Left lung (tissue), 10 donors: ENCODE measurements around the gene ABCC5. TPM values are rescaled to one million over a fixed set of nuclear protein-coding genes. Genes with fewer than 3 reads are reported as not detected.
"Not testable (repeated sequence)": the region's sequence is repeated elsewhere in the genome, so short reads cannot be mapped to it uniquely, and the experiment has no call there.

ENCODE experiments used
- ATAC-seq: fragments of 200-7000 bp; cut with Tn5 transposase; one replicate; pipeline ENCODE4 v1.9.1; 2020; ENCODE audit warnings: moderate library complexity
- DNase-seq, 4 donors: peaks; one replicate each; pipeline ENCODE4 v3.0.0-alpha.2; 2013 to 2020
- H3K27ac ChIP-seq, 2 donors: fragments of 200-600 bp; sonication (generic) in 1 of 2; one replicate each; pipeline versions ENCODE4 v1.5.0 to v1.8.0; 2020 to 2021
- H3K27me3 ChIP-seq, 2 donors: fragments of 200-600 bp; sonication (generic) in 1 of 2; one replicate each; pipeline versions ENCODE4 v1.5.0 to v1.8.0; 2020 to 2021
- H3K36me3 ChIP-seq, 2 donors: fragments of 200-600 bp; sonication (generic) in 1 of 2; one replicate each; pipeline versions ENCODE4 v1.5.0 to v1.8.0; 2020 to 2021
- H3K4me1 ChIP-seq, 2 donors: fragments of 200-600 bp; one replicate each; pipeline ENCODE4 v1.8.0; 2021
- H3K4me3 ChIP-seq, 2 donors: fragments of 200-600 bp; sonication (generic) in 1 of 2; one replicate each; pipeline versions ENCODE4 v1.5.0 to v1.8.0; 2020 to 2021; ENCODE audit warnings: mild to moderate bottlenecking in 1 of 2
- H3K9me3 ChIP-seq, 2 donors: fragments of 200-600 bp; sonication (generic) in 1 of 2; one replicate each; pipeline versions ENCODE4 v1.5.0 to v1.8.0; 2020 to 2021
- intact Hi-C, 2 donors: fragments of 100-400 bp; cut with DNase I; formaldehyde crosslinking; loops; one replicate each; pipeline versions ENCODE4 v1.11.2 to v1.14.2; 2022
- polyA plus RNA-seq, 6 donors: library from polyadenylated mRNA; unstranded; fragments of 120-200 nt; gene quantifications; one replicate each; pipeline ENCODE4 v1.2.1, GENCODE V29; 2013; ENCODE audit not compliant: insufficient read length in 6 of 6
- total RNA-seq, 2 donors: library from RNA; stranded (reverse); fragmentation: NEBNext Ultra II Directional; extraction: Animal tissue kit (Norgen Biotek cat#: 25700); gene quantifications; one replicate each; pipeline ENCODE4 v1.2.1, GENCODE V29; 2021
- TF ChIP-seq, protein P1 (sequence below), 2 donors: fragments of 200-600 bp; sonication (generic) in 1 of 2; IDR thresholded peaks; one replicate each; pipeline versions ENCODE4 v1.5.0 to v1.8.0; 2021; ENCODE audit warnings: antibody characterized with exemption in 2 of 2
- donor health status: DM: no; HTN: yes; CAD: no.
- donor health status: DM: no; HTN: no; CAD: no.

Gene ABCC5
- total and polyA plus RNA-seq, 8 donors = 37.7 to 96.4 (median 78.1) TPM

DNA sequence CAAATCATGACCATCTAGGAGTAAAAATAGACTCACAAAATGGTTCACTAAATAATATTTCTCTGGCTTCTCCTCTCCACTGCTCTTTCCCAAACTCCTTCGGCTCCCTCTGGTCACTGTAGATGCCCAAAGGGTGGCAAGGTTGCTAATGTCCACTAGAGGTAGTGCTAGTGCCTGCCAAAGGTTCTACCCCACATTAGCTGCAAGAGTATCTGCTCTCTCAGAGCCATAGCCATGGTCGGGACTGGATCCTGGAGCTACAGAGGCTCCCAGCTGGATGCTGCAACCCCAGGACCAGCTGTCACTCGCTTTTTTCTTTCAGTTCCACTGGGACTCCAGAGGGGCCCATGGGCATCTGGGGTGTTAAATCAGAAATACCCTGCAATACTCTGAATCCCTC is 22.3 kb upstream of the ABCC5 start:
- Histone ChIP-seq H3K27me3 (no peaks in the 10 kb centered on the region), H3K9me3 (no peaks in the 10 kb centered on the region), H3K36me3 (no peaks in the 10 kb centered on the region), H3K4me3 (no peak overlapping the region), H3K4me1 (peaks cover 0 to 4% of the 10 kb centered on the region in 2 donors), H3K27ac (peak overlapping the region in 1 of 2 donors; percentile 8)
- TF ChIP-seq, protein P1, sequence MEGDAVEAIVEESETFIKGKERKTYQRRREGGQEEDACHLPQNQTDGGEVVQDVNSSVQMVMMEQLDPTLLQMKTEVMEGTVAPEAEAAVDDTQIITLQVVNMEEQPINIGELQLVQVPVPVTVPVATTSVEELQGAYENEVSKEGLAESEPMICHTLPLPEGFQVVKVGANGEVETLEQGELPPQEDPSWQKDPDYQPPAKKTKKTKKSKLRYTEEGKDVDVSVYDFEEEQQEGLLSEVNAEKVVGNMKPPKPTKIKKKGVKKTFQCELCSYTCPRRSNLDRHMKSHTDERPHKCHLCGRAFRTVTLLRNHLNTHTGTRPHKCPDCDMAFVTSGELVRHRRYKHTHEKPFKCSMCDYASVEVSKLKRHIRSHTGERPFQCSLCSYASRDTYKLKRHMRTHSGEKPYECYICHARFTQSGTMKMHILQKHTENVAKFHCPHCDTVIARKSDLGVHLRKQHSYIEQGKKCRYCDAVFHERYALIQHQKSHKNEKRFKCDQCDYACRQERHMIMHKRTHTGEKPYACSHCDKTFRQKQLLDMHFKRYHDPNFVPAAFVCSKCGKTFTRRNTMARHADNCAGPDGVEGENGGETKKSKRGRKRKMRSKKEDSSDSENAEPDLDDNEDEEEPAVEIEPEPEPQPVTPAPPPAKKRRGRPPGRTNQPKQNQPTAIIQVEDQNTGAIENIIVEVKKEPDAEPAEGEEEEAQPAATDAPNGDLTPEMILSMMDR (IDR thresholded peaks at IDR 0.05) = no peak
- no peak for DNase-seq
- peak; percentile 48 for ATAC-seq
- intact Hi-C loops = no loop called here

DNA sequence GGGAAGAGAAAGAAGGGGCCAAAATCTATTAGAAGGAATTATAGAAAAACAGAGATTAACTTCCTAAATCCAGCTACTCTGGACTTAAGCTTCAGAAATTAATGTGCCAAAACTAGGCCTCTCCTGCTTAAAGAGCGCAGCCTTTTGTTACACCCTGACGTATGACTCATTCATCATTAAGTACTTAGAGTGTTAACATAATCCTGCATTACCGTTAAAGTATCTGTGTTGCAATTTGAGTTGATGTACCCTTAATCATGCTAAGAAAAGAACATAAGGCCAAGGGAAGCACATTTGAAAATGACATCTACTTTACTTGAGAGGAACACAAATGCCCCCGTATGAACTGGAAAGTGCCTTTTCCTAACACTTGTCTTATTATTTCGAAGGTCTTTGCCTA is 21.7 kb upstream of the ABCC5 start:
- Histone ChIP-seq H3K27me3 (no peaks in the 10 kb centered on the region), H3K9me3 (no peaks in the 10 kb centered on the region), H3K36me3 (no peaks in the 10 kb centered on the region), H3K4me3 (no peak overlapping the region), H3K4me1 (peaks cover 0 to 4% of the 10 kb centered on the region in 2 donors), H3K27ac (peak overlapping the region in 1 of 2 donors; percentile 8)
- intact Hi-C loops = no loop called here
- peak; percentile 94 for ATAC-seq
- DNase-seq = no peak
- TF ChIP-seq, protein P1 (IDR thresholded peaks at IDR 0.05) = no peak

DNA sequence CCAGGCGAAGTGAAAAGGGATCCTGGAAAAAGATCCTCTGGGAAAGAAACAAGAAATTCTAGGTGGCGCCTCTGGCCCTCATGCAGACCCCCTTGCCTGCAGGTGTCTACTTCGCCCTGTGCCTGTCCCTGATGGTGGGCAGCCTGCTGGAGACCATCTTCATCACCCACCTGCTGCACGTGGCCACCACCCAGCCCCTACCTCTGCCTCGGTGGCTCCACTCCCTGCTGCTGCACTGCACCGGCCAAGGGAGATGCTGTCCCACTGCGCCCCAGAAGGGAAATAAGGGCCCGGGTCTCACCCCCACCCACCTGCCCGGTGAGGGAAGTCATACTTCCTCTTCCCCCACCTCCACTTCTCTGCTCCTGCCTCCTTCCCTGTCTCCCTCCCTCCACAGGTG is 20.6 kb upstream of the ABCC5 start:
- H3K9me3 ChIP-seq, intact Hi-C loops, H3K4me3 ChIP-seq, H3K27ac ChIP-seq, H3K27me3 ChIP-seq, H3K4me1 ChIP-seq, DNase-seq, ATAC-seq, H3K36me3 ChIP-seq: not testable (repeated sequence)

DNA sequence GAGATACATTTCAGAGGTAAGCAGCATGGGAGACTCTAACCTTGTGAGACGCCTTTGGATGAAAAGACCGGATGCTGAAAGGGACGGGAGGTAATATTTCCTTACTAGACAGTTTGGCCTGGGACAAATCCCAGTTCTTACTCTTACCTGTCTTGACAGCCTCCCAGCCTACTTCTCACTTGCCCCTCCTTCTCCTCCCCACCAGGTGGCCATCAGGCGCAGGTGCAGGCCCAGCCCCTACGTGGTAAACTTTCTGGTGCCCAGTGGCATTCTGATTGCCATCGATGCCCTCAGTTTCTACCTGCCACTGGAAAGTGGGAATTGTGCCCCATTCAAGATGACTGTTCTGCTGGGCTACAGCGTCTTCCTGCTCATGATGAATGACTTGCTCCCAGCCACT is 20.1 kb upstream of the ABCC5 start:
- TF ChIP-seq, protein P1 (IDR thresholded peaks at IDR 0.05) = no peak
- H3K27ac ChIP-seq = no peak overlapping the region
- H3K4me3 ChIP-seq = no peak overlapping the region
- intact Hi-C loops = no loop called here
- peaks cover 0 to 4% of the 10 kb centered on the region in 2 donors for H3K4me1 ChIP-seq
- no peaks in the 10 kb centered on the region for H3K36me3 ChIP-seq
- ATAC-seq (no peak), DNase-seq (no peak)
- H3K27me3 ChIP-seq = no peaks in the 10 kb centered on the region
- no peaks in the 10 kb centered on the region for H3K9me3 ChIP-seq

DNA sequence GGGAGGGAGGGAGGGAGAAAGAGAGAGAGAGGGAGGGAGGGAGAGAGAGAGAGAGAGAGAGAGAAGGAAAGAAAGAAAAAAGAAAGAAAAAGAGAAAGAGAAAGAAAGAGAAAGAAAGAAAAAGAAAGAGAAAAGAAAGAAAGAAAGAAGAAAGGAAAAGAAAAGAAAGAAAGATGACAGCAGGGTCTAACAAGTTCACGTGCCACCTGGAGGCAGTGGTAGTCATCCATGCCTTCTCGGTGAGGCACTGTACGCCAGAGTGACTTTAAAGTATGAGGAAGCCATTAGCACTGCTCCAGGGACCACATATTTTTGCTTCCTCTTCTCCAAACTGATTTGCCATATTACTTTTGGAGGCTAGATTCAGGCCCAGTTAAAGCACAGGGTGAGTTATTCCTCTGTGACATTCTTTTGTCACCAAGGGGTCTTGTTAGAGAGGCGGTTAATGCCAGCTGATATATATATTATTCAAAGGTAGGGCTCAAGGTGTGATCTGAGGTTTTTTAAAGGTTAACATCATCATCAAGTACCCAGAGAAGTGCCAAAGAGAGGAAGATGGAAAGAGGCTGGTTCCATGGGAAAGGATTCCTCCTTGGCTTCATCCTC is 13.6 kb upstream of the ABCC5 start, which contains the start of gene HTR3D:
TSS of gene HTR3D (plus strand) at position 556 of the 606 bp plus-strand sequence. CDS start at position 556, 0 bp downstream.
- no peaks in the 10 kb centered on the region for H3K36me3 ChIP-seq
- no peaks in the 10 kb centered on the region for H3K27me3 ChIP-seq
- H3K27ac ChIP-seq = no peak within 1 kb of the TSS
- H3K4me3 ChIP-seq = no peak within 1 kb of the TSS
- no peaks in the 10 kb centered on the region for H3K4me1 ChIP-seq
- TF ChIP-seq, protein P1 (IDR thresholded peaks at IDR 0.05) = no peak
- ATAC-seq = no peak
- intact Hi-C loops = no loop called here
- H3K9me3 ChIP-seq = no peaks in the 10 kb centered on the region
- DNase-seq = no peak

DNA sequence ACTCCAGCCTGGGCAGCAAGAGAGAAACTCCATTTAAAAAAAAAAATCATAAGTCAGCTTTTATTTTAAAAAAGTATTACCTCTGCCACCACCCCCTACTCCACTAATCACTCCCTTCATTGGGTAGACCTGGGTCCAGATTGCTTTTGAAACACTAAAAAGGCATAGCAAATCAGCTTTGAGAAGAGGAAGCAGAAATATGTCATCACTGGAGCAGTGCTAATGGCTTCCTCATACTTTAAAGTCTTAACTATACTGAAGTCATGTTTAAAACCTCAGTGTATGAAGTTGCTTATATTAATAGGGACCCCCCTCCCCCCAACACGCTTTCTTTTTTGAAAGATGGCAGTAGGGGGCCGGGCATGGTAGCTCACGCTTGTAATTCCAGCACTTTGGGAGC is 12.9 kb upstream of the ABCC5 start:
- intact Hi-C loops = no loop called here
- TF ChIP-seq, protein P1 (IDR thresholded peaks at IDR 0.05) = no peak

More for the DNA sequence above, 12.9 kb upstream of the ABCC5 start:
- ATAC-seq (no peak), DNase-seq (no peak)
- Histone ChIP-seq H3K36me3 (no peaks in the 10 kb centered on the region), H3K9me3 (no peaks in the 10 kb centered on the region), H3K27ac (no peak overlapping the region), H3K4me1 (no peaks in the 10 kb centered on the region), H3K27me3 (no peaks in the 10 kb centered on the region), H3K4me3 (no peak overlapping the region)
